Measurements from ENCODE around the gene TPPP. TPM values are rescaled to one million over a fixed set of nuclear protein-coding genes. Genes with fewer than 3 reads are reported as not detected.

TPPP gene
- total RNA-seq, 3 donors from 2014 or later (not counting 1 experiment from before 2014, with no cell fraction given) = 0.24 to 1.3 (median 1.2) TPM

DNA sequence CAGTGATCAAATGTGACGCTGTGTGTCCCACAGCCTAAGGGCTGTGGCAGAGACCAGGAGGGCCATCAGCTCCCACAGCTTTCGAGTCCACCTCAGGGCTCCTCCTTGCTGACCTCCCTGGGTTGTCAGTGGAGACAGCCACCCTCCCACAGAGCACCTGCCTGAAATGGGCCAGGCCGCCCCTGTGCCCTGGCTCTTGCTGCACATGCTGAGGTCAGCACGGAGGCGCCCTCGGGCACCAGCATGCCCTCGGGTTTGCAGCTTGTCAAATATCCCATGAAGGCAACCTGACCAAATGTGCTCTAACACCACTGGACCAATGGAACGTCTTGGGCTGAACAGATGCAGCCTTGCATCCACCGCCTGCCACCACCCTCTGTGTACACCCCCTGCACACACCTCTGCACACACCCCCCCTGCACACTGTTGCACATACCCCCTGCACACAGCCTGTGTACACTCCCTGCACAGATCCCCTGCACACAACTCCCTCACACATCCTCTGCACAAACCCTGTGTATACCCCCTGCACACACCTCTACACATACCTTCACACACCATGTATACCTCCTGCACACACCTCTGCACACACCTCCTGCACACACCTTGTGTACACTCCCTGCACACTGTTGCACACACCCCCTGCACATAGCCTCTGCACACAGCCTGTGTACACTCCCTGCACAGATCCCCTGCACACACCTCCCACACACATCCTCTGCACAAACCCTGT, 83.0 kb downstream of the TPPP start:
- ATAC-seq = no peak
- Histone ChIP-seq H3K9me3 (ENCODE audit: control insufficient read depth, insufficient read depth, low read length) (no peaks in the 10 kb centered on the region), H3K27me3 (ENCODE audit: control insufficient read depth, insufficient read depth, low read length) (no peaks in the 10 kb centered on the region), H3K4me3 (ENCODE audit: low read length) (no peak overlapping the region), H3K36me3 (ENCODE audit: control insufficient read depth, insufficient read depth, low read length) (no peaks in the 10 kb centered on the region), H3K4me1 (ENCODE audit: control insufficient read depth, insufficient read depth, low read length) (peaks cover 29% of the 10 kb centered on the region), H3K27ac (ENCODE audit: low read length) (no peak overlapping the region)
- 90% methylated on average over 9 of the region's 9 CpGs for WGBS (ENCODE audit: insufficient coverage)
- TF ChIP-seq, protein P1, sequence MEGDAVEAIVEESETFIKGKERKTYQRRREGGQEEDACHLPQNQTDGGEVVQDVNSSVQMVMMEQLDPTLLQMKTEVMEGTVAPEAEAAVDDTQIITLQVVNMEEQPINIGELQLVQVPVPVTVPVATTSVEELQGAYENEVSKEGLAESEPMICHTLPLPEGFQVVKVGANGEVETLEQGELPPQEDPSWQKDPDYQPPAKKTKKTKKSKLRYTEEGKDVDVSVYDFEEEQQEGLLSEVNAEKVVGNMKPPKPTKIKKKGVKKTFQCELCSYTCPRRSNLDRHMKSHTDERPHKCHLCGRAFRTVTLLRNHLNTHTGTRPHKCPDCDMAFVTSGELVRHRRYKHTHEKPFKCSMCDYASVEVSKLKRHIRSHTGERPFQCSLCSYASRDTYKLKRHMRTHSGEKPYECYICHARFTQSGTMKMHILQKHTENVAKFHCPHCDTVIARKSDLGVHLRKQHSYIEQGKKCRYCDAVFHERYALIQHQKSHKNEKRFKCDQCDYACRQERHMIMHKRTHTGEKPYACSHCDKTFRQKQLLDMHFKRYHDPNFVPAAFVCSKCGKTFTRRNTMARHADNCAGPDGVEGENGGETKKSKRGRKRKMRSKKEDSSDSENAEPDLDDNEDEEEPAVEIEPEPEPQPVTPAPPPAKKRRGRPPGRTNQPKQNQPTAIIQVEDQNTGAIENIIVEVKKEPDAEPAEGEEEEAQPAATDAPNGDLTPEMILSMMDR (IDR thresholded peaks at IDR 0.05) = no peak
- no peaks in the 10 kb centered on the region for H3K36me3 Mint-ChIP-seq
- H3K4me1 Mint-ChIP-seq = peaks cover 28 to 44% of the 10 kb centered on the region in 2 donors
- intact Hi-C loops (cut with micrococcal nuclease) = no loop called here
- no peak overlapping the region for H3K27ac Mint-ChIP-seq
- H3K9me3 Mint-ChIP-seq = no peaks in the 10 kb centered on the region
- H3K27me3 Mint-ChIP-seq (ENCODE audit: low read depth in 2 of 2) = peaks cover 0 to 11% of the 10 kb centered on the region in 2 donors
- peak overlapping the region; percentile 81 for H3K4me3 Mint-ChIP-seq
- no peak for DNase-seq

Other genes with a start within 250 kb of the TPPP start
- 1 to 10 TPM in 1 of 3 donors, under 1 TPM in 2; 0.61 to 1.1 (median 0.73) TPM for gene SLC9A3, start 168.9 kb downstream of the TPPP start, total RNA-seq
- 10 to 100 TPM; 12.2 to 15.1 (median 12.3) TPM for gene CEP72, start 81.0 kb downstream of the TPPP start, total RNA-seq
- 1 to 10 TPM in 2 of 3 donors, under 1 TPM in 1; 0.85 to 7.3 (median 2.2) TPM for gene ZDHHC11B, start 91.4 kb upstream of the TPPP start, total RNA-seq
- gene ZDHHC11, start 157.6 kb upstream of the TPPP start, total RNA-seq = 1 to 10 TPM; 2.2 to 7.0 (median 5.0) TPM
- 10 to 100 TPM; 59.7 to 80.0 (median 76.0) TPM for gene BRD9, start 199.4 kb upstream of the TPPP start, total RNA-seq
- gene TRIP13, start 199.5 kb upstream of the TPPP start, total RNA-seq = under 1 TPM; 0.45 to 0.57 (median 0.56) TPM